Islet precursor cell (in vitro differentiated cells): Measurements from ENCODE around the gene STARD9.
"Not testable (repeated sequence)": the region's sequence is repeated elsewhere in the genome, so short reads cannot be mapped to it uniquely, and the experiment has no call there.

Experiments used
- DNase-seq: peaks from one replicate; pipeline ENCODE4 v3.0.0-alpha.2; 2018

The STARD9 gene

DNA sequence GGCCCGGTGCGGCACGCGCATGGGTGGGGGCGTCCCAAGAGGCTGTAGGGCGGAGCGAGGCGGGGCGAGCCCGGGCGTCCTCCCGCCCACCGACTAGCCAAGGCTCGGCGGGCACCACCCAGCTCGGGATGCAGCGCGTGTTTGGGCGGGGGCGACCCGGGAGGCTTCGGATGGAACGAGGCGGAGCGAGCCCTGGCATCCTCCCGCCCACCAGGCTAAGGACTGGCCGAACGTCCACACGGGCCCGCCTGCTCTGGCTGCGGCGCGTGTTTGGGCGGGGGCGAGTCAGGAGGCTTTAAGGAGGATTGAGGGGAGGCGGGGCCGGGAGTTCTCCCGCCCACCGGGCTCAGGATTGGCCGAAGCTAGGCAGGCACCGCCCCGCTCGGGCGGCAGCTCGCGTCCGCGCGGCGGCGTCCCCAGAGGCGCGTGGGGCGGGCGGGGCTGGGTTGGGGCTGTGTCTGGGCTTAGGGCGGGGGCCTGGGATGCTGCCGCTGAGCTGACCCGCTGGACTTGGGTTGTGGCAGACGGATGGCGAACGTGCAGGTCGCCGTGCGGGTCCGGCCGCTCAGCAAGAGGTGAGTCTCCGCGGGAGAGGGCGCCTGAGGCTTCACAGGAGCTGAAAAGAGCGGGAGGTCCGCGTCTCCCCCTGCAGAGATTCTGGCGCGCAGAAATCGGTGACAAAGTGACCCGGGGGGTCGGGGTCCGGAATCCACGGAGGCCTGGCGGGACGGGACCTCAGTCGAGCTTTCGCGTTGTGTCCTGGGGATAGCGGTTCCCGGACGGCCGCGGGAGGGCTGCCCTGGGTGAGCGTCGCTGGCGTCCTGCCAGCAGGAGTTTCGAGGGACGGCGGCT, at the start of gene STARD9:
Gene STARD9 (plus strand): TSS at position 419 of the 852 bp plus-strand sequence. CDS start 110 bp downstream, at position 529.
- DNase-seq, result peak; percentile 99

DNA sequence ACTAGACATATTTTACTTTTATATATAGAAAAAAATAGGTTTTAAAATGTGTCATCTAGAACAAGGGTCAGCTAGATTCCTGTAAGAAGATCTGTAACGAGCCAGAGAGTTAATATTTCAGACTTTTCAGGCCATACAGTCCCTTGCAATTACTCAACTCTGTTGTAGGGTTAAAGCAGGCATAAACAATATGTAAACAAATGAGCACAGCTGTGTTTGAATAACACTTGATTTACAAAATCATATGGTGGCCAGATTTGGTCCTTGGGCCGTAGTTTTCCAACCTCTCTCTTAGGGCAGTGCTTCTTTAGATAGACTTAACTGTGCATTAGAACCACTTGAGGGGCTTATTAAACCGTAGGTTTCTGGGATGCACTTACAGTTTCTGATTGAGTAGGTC, 46.4 kb upstream of the STARD9 start:
- DNase-seq, result no peak

DNA sequence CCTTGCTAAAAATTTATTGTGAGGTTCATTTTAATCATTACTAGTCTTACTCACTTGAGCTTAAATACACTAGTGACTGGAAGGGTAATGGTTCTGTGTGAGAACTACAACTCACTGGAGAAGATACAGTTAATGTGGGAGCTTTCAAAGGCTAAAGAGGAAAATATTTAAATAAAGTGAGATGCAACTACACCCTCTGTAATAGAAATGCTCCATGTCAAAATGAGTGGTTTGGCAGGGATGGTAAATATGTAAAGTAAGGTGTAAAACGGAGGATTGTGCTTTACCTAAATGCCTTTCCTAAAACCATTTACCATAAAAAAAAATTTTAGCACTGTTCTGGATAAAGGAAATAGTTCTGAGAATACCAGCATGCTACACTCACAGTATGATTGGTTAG, 42.2 kb upstream of the STARD9 start:
- DNase-seq, result no peak

DNA sequence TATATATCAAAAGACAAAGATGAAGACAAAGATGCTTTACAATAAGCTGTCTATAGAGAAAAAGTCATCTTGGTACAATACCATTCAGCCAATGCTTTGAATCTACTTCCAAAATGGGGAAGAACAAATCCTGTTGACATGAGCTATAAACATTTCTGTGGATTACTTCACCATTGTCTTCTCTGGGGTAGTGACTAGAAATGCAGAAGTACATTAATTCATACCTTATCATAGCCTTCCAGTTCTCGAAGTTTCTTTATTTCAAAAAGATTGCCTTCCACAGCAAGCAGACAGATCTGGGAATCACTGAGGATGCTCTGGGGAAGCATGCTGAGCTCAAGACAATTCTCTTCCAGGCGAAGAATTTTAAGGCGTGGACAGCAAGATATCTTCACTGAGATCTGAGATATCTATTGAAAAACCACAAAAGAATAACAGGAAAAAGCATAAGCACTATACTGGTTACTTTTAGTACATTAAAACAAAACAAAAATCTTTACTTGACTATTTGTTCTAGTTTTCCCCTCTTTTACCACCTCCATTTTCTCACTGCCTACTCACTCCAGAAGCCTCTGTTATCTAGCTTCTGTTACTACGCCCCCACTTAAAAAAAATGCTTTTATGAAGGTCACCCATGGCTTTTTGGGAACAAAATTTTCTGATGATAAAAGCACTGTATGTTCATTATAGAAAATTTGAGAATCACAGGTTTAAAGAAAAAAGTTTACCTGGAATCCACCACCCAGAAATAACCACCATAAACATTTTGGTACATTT, 30.4 kb upstream of the STARD9 start:
- DNase-seq, result no peak

DNA sequence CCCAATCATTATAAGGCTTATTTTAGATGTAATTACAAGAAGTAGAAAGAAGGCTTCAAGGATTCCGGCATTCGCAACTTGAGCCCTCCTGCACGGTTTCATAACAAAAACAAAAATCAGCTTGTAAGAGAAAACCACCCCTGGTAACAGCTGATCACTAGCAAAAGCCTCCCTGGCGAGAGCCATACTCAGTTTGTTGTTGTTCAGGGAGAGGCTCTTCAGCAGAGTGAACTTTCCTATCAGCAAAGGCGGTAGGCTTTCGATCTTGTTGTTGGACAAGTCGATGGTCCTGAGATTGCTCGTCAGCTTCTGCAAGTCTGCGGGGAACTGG, 27.5 kb upstream of the STARD9 start:
- DNase-seq, result no peak

DNA sequence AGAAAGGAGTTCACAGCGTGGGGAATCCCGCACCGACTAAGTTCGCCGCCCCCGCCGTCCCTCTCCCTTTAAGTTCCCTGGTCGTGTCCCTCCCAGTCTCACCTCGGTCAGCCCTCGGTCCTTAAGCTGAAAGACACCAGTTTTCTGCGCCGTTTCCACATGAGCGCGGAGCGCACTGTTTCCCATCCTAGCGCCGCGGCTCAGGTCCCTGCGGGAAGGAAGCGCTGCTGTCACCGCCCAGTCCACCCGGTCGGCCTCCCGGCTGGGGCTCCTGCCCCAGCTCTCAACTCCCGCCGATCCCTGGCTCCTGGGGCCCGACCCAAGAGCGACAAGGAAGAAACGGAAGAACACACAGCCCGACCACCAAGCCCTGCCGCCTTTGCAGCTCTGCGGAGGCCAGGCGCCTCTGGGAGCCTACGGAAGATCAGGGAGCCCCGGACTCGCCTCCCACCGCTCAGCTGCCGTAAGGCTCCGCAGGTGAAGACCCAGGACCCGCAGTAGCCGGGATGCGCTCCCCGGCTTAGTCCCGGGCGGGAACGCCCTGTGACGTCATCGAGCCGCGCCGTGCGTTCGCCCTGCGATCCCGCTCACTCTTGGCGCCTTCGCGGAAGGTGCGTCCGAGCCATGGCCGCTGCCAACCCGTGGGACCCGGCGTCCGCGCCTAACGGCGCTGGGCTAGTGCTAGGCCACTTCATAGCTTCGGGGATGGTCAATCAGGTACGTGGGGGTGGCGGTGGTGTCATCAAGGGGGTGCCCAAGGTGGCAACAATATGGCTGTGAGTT, 27.0 kb upstream of the STARD9 start, which contains the start of the genes HAUS2 and LRRC57:
Gene HAUS2 (plus strand): TSS at position 590 of the 783 bp plus-strand sequence. CDS start 35 bp downstream, at position 625.
Gene LRRC57 (minus strand): TSS at position 545 of the 783 bp plus-strand sequence. CDS start 359 bp downstream, at position 186.
- peak; percentile 94 for DNase-seq

DNA sequence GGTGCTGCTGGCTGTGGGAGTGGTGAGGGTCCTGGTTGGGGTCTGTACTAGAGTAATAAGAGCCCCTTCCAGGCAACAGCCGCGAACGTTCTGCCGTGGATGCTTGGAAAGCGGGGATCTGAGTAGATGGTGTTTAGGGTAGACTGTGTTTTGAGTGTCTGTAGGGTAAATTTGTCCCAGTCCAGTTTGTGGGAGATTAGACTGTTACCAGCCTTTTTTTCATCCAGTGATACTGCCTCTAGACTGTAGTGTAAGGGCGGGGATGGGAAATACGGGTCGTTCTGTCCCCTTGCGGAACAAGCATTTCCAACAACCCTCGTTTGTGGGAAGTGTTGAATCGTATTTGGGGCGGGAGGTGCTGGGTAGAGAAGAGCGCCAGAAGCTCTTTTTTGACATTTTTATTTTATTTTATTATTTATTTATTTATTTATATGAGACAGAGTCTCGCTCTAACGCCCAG, 26.3 kb upstream of the STARD9 start:
- no peak for DNase-seq

DNA sequence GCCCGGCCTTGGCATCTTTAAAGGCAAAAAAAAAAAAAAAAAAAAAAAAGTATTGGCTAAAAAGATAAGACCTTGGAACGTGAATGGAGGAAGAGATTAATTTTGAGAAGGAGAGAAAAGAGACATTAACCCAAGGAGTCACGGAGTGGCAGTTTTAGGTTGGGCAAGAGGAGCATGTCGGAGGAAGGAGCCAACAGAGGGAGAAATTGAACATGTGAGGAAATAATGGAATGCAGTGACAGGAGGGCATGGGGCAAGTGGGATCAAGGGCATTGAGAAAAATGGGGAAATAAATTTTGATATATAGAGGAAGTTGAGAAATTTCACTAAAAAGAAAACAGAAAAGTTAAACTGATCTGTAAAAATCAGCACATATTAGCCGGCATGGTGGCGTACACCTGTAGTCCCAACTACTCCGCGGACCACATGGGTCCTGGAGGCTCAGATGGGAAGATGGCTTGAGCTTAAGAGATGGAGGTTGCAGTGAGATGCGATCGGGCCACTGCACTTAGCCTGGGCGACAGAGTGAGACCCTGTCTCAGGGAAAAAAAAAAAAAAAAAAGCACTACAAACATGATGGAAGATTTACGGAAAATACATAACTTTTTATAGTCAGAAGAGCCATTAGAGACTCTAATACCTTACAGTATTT, 25.5 kb upstream of the STARD9 start:
- DNase-seq, result no peak

DNA sequence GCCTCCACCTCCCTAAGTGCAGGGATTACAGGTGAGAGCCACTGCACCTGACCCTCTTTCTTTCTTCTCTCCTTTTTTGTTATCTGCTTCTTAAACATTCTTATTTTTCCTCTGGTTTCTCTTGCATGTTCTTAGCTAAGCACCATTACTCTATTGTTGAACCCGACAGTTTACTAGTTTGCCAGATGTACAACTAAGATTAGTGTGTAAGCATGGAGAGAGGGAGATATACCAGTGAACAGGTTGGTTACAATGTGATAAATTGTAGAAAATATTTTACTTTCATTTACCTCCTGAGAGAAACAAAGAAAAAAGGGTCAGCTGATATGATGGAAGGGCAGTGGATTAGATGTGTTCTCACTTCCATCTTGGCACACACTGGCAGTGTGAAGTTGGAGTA, 21.9 kb upstream of the STARD9 start:
- no peak for DNase-seq

DNA sequence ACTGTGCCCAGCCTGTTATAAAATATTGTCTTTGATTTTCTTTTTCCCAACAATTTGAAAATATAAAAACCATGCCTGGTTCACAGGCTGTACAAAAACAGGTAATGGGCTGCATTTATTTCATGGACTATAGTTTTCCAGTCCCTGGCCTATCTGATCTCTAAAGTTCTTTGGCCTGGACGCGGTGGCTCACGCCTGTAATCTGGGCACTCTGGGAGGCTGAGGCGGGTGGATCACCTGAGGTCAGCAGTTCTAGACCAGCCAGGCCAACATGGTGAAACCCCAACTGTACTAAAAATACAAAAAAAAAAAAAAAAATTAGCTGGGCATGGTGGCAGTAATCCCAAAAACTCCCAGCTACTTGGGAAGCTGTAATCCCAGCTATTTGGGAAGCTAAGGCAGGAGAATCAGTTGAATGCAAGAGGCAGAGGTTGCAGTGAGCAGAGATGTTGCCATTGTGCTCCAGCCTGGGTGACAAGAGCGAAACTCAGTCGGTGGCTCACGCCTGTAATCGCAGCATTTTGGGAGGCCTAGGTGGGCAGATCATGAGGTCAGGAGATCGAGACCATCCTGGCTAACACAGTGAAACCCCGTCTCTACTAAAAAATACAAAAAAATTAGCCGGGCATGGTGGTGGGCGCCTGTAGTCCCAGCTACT, 18.7 kb upstream of the STARD9 start:
- not testable (repeated sequence) for DNase-seq

DNA sequence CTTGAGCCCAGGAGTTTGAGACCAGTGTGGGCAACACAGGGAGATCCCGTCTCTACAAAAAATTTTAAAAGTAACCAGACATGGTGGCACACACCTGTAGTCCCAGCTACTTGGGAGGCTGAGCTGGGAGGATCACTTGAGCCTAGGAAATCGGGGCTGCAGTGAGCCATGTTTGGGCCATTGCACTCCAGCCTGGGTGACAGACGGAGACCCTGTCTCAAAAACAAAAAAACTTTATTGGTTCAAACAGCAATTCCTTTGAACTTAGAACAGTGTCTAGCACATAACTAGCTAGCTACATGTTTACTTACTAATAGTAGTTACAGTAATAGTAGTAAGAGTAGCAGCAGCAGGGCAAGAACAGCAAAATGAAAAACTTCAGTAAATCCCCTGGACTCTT, 16.7 kb upstream of the STARD9 start:
- no peak for DNase-seq

DNA sequence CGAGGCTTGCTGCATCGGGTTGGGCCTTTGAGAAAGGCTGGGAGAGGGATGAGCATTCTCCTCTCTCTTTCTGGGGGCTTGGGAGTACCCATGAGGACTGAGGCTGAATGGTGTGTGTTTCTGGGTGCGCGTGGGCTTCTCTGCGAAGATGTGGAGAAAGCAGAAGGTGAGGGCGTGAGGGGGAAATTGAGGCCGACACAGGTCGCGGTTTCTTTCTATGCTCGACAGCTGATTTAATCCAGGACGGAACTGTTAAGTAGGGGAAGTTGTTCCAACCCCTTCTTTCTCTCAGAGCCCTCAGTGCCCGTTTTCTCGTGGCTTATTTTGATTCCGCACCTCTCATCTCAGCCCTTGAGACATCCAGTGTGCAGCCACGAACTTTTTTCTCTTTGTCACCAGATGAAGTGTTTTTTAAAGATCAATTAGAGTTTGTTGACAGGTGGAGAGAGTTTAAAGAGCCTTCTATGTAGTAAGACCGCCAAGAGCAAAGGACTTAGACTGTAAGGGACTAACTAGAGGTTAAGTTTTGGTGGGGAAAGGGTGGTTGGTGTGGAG, 711 bp downstream of the STARD9 start:
- no peak for DNase-seq

DNA sequence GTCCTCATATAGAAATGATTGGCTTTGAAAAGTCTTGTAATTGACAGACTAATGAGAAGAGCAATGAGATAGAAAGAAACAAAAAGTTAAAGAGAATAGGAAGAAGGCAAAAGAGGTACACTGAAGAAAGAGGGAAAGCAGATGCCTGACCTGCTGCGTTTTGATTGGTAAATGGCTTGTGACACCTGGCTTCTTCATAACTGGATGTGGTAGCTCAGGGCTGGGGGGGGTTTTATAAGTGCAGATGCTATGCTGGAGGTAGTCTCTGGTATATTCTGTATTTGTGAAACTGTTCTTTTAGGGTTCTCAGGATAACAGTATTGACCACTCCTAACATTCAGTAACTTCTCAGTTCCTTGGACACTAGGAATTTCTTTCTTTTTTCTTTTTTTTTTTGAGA, 1.4 kb downstream of the STARD9 start:
- no peak for DNase-seq

DNA sequence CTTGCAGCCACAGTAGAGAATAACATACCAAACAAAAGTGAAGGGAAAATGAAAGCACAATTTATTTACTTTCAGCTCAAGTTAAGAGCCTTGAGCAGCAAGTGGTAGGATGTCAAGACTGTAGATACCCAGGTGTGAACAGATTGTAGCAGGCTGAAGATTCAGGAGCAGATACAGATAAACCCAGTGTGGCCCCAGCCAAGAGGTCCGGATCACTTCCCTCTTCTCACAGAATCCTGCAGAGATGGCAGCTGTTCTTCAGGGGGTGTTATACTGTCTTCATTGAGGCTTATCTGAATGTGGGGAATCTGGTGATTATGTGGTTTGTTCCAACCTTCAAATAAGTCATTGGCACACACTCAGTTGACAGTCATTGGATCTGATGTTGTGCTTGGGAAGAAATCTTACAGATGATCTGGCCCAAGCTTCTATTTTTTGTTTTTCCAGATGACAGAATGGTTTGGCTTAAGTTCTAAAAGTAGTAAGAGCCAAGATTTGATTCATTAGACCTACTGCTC, 2.2 kb downstream of the STARD9 start:
- no peak for DNase-seq

DNA sequence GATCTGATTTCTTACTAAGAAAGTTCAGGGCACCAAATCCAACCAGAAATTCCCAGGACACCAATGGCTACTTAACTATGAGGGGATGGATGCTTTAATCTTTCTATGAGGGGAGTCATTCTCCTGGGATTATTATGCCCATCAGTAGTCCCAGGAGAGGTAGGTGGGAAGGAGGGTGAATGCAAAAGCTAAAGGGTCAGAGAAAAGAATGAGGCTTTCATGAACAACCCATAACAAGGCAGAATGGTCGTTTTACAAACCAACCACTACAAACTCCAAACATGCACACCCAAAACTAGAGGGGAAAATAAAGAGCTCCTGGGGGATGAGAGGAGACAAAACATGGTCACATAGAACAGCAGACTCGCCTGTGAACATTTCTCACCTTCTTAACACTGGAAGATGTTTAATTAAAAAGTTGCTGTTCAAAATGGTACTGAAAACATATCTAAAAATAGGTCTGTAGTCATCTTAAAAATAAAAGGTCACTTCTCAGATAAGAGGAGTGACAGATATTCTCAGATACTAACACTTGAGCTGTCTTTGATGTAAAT, 3.7 kb downstream of the STARD9 start:
- no peak for DNase-seq

DNA sequence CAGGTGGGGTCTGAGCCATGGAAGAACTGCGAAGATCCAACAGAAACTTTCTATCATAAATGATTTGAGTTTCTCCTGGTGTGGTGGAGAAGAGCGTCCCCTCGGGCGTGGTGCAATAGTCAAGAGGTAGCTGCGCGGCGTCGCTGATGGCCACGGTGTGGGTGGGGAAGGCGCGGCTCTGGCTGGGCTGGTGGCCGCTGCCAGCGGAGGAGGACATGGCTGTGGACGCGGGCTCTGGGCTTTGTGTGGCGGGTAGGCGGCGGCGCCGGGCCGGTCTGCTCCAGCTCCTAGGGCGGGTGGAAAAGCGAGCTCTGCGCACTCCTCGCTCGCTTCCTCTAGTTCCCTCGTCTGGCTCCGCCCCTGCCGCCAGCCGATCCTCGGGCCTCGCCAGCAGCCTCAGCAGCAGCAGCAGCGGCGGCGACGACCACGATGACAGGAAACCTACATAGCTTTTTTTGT, 5.9 kb downstream of the STARD9 start:
- peak; percentile 94 for DNase-seq

DNA sequence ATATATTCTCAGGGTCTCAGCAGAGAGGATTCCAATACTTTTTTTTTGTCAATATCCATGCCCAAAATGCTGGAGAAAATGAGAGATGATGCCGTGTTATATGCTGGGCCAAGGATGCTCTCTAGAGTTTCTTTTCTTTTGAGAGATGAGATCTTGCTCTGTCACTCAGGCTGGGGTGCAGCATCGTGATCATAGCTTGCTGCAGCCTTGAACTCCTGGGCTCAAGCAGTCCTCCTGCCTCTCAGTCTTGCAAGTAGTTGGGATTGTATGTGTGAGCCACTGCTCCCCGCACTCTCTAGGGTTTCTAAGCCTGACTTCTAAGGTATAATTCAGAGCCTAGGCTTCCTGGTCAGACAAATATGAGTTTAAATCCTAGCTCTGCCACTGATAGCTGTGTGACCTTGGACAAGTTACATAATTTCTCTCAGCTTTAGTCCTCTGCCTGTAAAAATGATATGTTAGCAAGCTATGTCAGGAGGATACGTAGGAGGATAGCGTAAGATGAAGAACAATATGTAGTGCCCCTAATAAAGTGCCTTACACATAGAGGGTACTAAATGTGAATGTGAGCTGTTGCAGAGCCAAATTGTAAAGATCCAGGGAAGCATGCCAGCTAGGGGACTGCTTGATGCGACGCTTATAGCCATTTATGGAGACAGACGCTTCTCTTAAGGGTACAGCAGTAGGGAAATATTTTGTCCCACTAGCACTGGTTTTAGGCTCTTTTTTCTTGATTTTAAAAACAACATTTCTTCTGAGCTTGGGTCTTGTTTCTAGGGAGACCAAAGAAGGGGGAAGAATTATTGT, 7.4 kb downstream of the STARD9 start:
- peak; percentile 29 for DNase-seq

DNA sequence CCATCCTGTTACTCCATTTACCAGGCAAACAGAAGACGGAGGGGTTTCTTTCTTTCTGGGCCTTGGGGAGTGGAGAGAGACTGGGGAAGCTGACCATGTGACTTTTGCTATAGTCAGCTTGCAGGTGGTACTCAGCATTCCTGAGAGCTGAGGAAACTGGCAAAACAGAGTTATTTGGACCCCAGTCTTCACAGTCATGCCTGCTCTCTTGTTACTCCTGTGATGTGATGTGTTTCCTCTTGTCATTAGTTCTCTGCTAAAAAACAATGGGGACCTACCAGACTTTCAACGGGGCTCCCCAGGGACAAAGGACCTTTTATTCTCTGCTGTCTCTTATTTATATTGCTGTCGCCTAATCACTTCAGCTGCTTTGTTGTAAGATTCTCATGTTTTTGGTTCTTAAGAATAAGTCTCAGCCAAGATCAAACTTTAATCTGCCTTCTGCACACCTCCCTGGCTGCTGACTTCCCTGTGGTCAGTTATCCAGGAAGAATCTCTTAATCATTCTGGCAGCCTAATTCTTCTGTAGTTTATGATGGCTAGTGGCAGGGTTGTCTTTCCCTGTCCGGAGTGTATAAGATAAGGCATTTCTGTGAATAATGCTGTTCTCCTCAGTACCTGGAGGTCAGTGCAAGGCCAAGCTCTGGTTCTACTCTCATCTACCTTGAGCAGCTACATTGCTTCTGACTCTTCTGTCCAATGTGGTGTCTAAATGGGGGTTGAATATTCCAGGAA, 8.8 kb downstream of the STARD9 start:
- DNase-seq, result peak; percentile 57

DNA sequence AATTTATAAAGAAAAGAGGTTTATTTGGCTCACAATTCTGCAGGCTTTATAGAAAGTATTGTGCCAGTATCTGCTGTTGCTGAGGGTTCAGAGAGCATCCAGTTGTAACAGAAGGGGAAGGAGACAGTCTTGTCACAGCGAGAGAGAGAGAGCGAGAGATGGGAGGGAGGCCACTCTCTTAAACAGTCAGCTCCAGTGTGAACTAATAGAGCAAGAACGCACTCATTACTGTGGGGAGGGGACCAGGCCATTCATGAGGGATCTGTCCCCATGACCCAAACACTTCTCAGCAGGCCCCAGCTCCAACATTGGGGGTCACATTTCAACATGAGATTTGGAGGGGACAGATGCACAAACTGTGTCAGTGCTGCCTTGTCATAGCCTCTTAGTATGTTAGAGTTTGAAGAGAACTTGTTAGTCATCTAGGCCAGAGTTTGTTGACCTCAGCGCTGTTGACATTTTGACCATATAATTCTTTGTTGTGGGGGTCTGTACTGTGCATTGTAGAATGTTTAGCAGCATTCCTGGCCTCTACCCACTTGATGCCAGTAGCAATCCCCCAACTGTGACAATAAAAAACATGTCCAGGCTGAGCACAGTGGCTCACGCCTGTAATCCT, 15.3 kb downstream of the STARD9 start:
- DNase-seq, result peak; percentile 41
